ENCODE data around the gene CLSTN2.

The CLSTN2 gene

GRCh38 chr3:140359233-140359995 lies 424.4 kb downstream of the CLSTN2 start:
- H3K4me3 ChIP-seq: no peak overlapping the region
- no peaks in the 10 kb centered on the region for H4K20me1 ChIP-seq
- no peaks in the 10 kb centered on the region for H3K36me3 ChIP-seq
- 0 out of 20 replicates have a peak, but pooled peaks cover 0 to 7% (median 0%) of the 10 kb centered on the region in 10 experiments for H3K4me1 ChIP-seq
- no peak overlapping the region for H3K27ac ChIP-seq
- no peak for TF ChIP-seq Cebpa-rat (IDR thresholded peaks at IDR 0.05)
- H3K9ac ChIP-seq: no peak overlapping the region
- H3K4me2 ChIP-seq: no peak overlapping the region
- peaks cover 0 to 6% (median 0%) of the 10 kb centered on the region in 11 experiments; a peak in 1 of 22 replicates for H3K9me3 ChIP-seq (replicated peaks in 1 of 11)
- no peaks in the 10 kb centered on the region for H3K27me3 ChIP-seq

GRCh38 chr3:140360332-140360731 lies 425.3 kb downstream of the CLSTN2 start:
- no peak for TF ChIP-seq Cebpa-rat (IDR thresholded peaks at IDR 0.05)
- Histone ChIP-seq H3K27me3 (no peaks in the 10 kb centered on the region), H3K4me3 (no peak overlapping the region), H3K9ac (no peak overlapping the region), H3K27ac (no peak overlapping the region), H4K20me1 (no peaks in the 10 kb centered on the region), H3K36me3 (no peaks in the 10 kb centered on the region), H3K4me1 (0 out of 20 replicates have a peak, but pooled peaks cover 0 to 7% (median 0%) of the 10 kb centered on the region in 10 experiments), H3K9me3 (replicated peaks in 1 of 11) (peaks cover 0 to 6% (median 0%) of the 10 kb centered on the region in 11 experiments; a peak in 1 of 22 replicates), H3K4me2 (no peak overlapping the region)

- no peaks in the 10 kb centered on the region for H3K36me3 ChIP-seq
- TF ChIP-seq Cebpa-rat (IDR thresholded peaks at IDR 0.05): no peak
- H3K4me1 ChIP-seq: 0 out of 20 replicates have a peak, but pooled peaks cover 0 to 7% (median 0%) of the 10 kb centered on the region in 10 experiments
- H3K4me2 ChIP-seq: no peak overlapping the region
- H3K9me3 ChIP-seq (replicated peaks in 1 of 11): peaks cover 0 to 6% (median 0%) of the 10 kb centered on the region in 11 experiments; a peak in 1 of 22 replicates
- no peak overlapping the region for H3K27ac ChIP-seq
- H3K4me3 ChIP-seq: no peak overlapping the region
- H3K27me3 ChIP-seq: no peaks in the 10 kb centered on the region
- no peaks in the 10 kb centered on the region for H4K20me1 ChIP-seq
- H3K9ac ChIP-seq: no peak overlapping the region
Observed at GRCh38 chr3:140363801-140364200, 428.8 kb downstream of the CLSTN2 start.

- H3K4me3 ChIP-seq: no peak overlapping the region
- H3K36me3 ChIP-seq: no peaks in the 10 kb centered on the region
Observed at GRCh38 chr3:140365872-140366697, 431.1 kb downstream of the CLSTN2 start.

GRCh38 chr3:140368223-140368811 lies 433.3 kb downstream of the CLSTN2 start:
- TF ChIP-seq Cebpa-rat (IDR thresholded peaks at IDR 0.05): no peak
- Histone ChIP-seq H4K20me1 (no peaks in the 10 kb centered on the region), H3K4me3 (no peak overlapping the region), H3K4me2 (no peak overlapping the region), H3K27ac (no peak overlapping the region), H3K9ac (no peak overlapping the region), H3K4me1 (no peaks in the 10 kb centered on the region), H3K36me3 (no peaks in the 10 kb centered on the region), H3K9me3 (replicated peaks in 1 of 11) (0 out of 22 replicates have a peak, but pooled peaks cover 0 to 2% (median 0%) of the 10 kb centered on the region in 11 experiments), H3K27me3 (no peaks in the 10 kb centered on the region)

More at GRCh38 chr3:140365872-140366697, 431.1 kb downstream of the CLSTN2 start:
- no peaks in the 10 kb centered on the region for H4K20me1 ChIP-seq
- H3K27me3 ChIP-seq: no peaks in the 10 kb centered on the region
- no peak overlapping the region for H3K4me2 ChIP-seq
- no peak overlapping the region for H3K27ac ChIP-seq
- no peak overlapping the region for H3K9ac ChIP-seq
- H3K9me3 ChIP-seq (replicated peaks in 1 of 11): peaks cover 0 to 6% (median 0%) of the 10 kb centered on the region in 11 experiments; a peak in 1 of 22 replicates
- no peaks in the 10 kb centered on the region for H3K4me1 ChIP-seq
- no peak for TF ChIP-seq Cebpa-rat (IDR thresholded peaks at IDR 0.05)

- Histone ChIP-seq H3K4me3 (no peak overlapping the region), H3K27ac (no peak overlapping the region), H3K9ac (no peak overlapping the region), H4K20me1 (no peaks in the 10 kb centered on the region), H3K36me3 (no peaks in the 10 kb centered on the region), H3K9me3 (replicated peaks in 1 of 11) (peaks cover 0 to 5% (median 0%) of the 10 kb centered on the region in 11 experiments; a peak in 1 of 22 replicates), H3K27me3 (no peaks in the 10 kb centered on the region), H3K4me2 (no peak overlapping the region), H3K4me1 (peaks cover 0 to 3% (median 0%) of the 10 kb centered on the region in 10 experiments; a peak in 1 of 20 replicates)
- TF ChIP-seq Cebpa-rat (IDR thresholded peaks at IDR 0.05): no peak
Observed at GRCh38 chr3:140370686-140371085, 435.7 kb downstream of the CLSTN2 start.

GRCh38 chr3:140373234-140373633 lies 438.2 kb downstream of the CLSTN2 start:
- no peak for TF ChIP-seq Cebpa-rat (IDR thresholded peaks at IDR 0.05)
- H3K4me1 ChIP-seq: peaks cover 0 to 3% (median 0%) of the 10 kb centered on the region in 10 experiments; a peak in 1 of 20 replicates
- H3K36me3 ChIP-seq: no peaks in the 10 kb centered on the region
- H4K20me1 ChIP-seq: no peaks in the 10 kb centered on the region
- H3K4me2 ChIP-seq: no peak overlapping the region
- no peak overlapping the region for H3K4me3 ChIP-seq
- H3K27me3 ChIP-seq: no peaks in the 10 kb centered on the region
- no peak overlapping the region for H3K9ac ChIP-seq
- H3K27ac ChIP-seq: no peak overlapping the region
- peaks cover 0 to 5% (median 0%) of the 10 kb centered on the region in 11 experiments; a peak in 1 of 22 replicates for H3K9me3 ChIP-seq (replicated peaks in 1 of 11)

- Histone ChIP-seq H3K9ac (no peak overlapping the region), H3K27ac (no peak overlapping the region), H4K20me1 (no peaks in the 10 kb centered on the region), H3K4me2 (peak overlapping the region in 1 of 11 experiments; percentile 13; a peak in 1 of 22 replicates), H3K27me3 (no peaks in the 10 kb centered on the region), H3K4me3 (no peak overlapping the region), H3K36me3 (no peaks in the 10 kb centered on the region), H3K4me1 (peaks cover 0 to 3% (median 0%) of the 10 kb centered on the region in 10 experiments; a peak in 1 of 20 replicates), H3K9me3 (replicated peaks in 1 of 11) (peaks cover 0 to 5% (median 0%) of the 10 kb centered on the region in 11 experiments; a peak in 1 of 22 replicates)
- no peak for TF ChIP-seq Cebpa-rat (IDR thresholded peaks at IDR 0.05)
Observed at GRCh38 chr3:140375002-140375401, 440.0 kb downstream of the CLSTN2 start.
